Stimulated activated CD4-positive, alpha-beta T cell treated with anti-CD3 and anti-CD28 coated beads, Interleukin-12 subunit alpha, Interleukin-12 subunit beta, amount 100 ng/mL, for 48 hours (primary cell): ENCODE results near the gene CLTC.
A peak's percentile ranks its signal among the peaks of the same experiment; 100 is the strongest.

ENCODE experiments used
- DNase-seq, 3 donors: peaks; one replicate each; pipeline ENCODE4 v3.0.0-alpha.2; 2020; ENCODE audit warnings: low read depth in 2 of 3, low spot score in 1 of 3

The CLTC gene

GRCh38 chr17:59678918-59679317 is 59.2 kb downstream of the CLTC start:
- no peak for DNase-seq

GRCh38 chr17:59680314-59680713 is 60.6 kb downstream of the CLTC start:
- no peak for DNase-seq

GRCh38 chr17:59683283-59683682 is 63.6 kb downstream of the CLTC start:
- DNase-seq, result no peak

GRCh38 chr17:59684967-59685366 is 65.3 kb downstream of the CLTC start:
- no peak for DNase-seq

- no peak for DNase-seq
Measured at GRCh38 chr17:59688008-59688407, 68.3 kb downstream of the CLTC start.

- no peak for DNase-seq
Measured at GRCh38 chr17:59688496-59688895, 68.8 kb downstream of the CLTC start.

GRCh38 chr17:59693582-59693981 is 73.9 kb downstream of the CLTC start:
- DNase-seq, result no peak

GRCh38 chr17:59694344-59694743 is 74.6 kb downstream of the CLTC start:
- no peak for DNase-seq

GRCh38 chr17:59695945-59696681 is 76.4 kb downstream of the CLTC start:
- DNase-seq, result no peak

- DNase-seq, result no peak
Measured at GRCh38 chr17:59696682-59697277, 77.1 kb downstream of the CLTC start.

GRCh38 chr17:59698143-59698542 is 78.4 kb downstream of the CLTC start:
- DNase-seq, result no peak

GRCh38 chr17:59699218-59699617 is 79.5 kb downstream of the CLTC start:
- no peak for DNase-seq

- DNase-seq, result no peak
Measured at GRCh38 chr17:59699786-59700185, 80.1 kb downstream of the CLTC start.

- DNase-seq, result no peak
Measured at GRCh38 chr17:59702304-59702703, 82.6 kb downstream of the CLTC start.

GRCh38 chr17:59707149-59707970 is 87.7 kb downstream of the CLTC start, which contains the start of the genes PTRH2 and VMP1:
Gene PTRH2, minus strand, starts transcription at chr17:59707430. Its CDS starts 9,452 bp downstream, at chr17:59697978.
Gene VMP1, plus strand, starts transcription at chr17:59707654. Its CDS starts 23,793 bp downstream, at chr17:59731447.
- DNase-seq, result peak; percentile 91 to 95 (median 92)

- no peak for DNase-seq
Measured at GRCh38 chr17:59707971-59708430, 88.3 kb downstream of the CLTC start.

- DNase-seq, result no peak
Measured at GRCh38 chr17:59711936-59712335, 92.2 kb downstream of the CLTC start.

GRCh38 chr17:59712862-59713261 is 93.2 kb downstream of the CLTC start:
- no peak for DNase-seq

GRCh38 chr17:59714255-59714654 is 94.6 kb downstream of the CLTC start:
- no peak for DNase-seq

GRCh38 chr17:59716427-59716826 is 96.7 kb downstream of the CLTC start:
- no peak for DNase-seq

- no peak for DNase-seq
Measured at GRCh38 chr17:59719526-59719925, 99.8 kb downstream of the CLTC start.

GRCh38 chr17:59722623-59723022 is 102.9 kb downstream of the CLTC start:
- DNase-seq, result no peak
